Testis (tissue), 2 donors: ENCODE data around the gene INIP.

Experiments
- CTCF ChIP-seq, 3 experiments: fragments of 450-650 bp in 2 of 3; fragments of 200-600 bp in 1 of 3; sonication (generic) in 1 of 3; IDR thresholded peaks; one replicate each; pipeline ENCODE4 v1.5.1; 2016 to 2019; ENCODE audit warnings: antibody characterized with exemption in 3 of 3, mild to moderate bottlenecking in 2 of 3, moderate library complexity in 1 of 3
- POLR2A ChIP-seq: fragments of 450-650 bp; IDR thresholded peaks from one replicate; pipeline ENCODE4 v1.6.1; 2017; ENCODE audit warnings: antibody characterized with exemption, mild to moderate bottlenecking, moderate library complexity

- TF ChIP-seq POLR2A (no peak), CTCF (IDR thresholded peaks at IDR 0.05) (no peak)
Measured at GRCh38 chr9:112765281-112765680, 47.4 kb upstream of the INIP start.
